GM19035 (cell line): ENCODE results near the gene CUBN.
"Not testable (repeated sequence)": the region's sequence is repeated elsewhere in the genome, so short reads cannot be mapped to it uniquely, and the experiment has no call there.

Experiments used
- ATAC-seq: cut with Tn5 transposase; IDR thresholded peaks from one replicate; pipeline ENCODE4 v1.9.1; 2021; ENCODE audit not compliant: unreplicated experiment

CUBN gene

DNA sequence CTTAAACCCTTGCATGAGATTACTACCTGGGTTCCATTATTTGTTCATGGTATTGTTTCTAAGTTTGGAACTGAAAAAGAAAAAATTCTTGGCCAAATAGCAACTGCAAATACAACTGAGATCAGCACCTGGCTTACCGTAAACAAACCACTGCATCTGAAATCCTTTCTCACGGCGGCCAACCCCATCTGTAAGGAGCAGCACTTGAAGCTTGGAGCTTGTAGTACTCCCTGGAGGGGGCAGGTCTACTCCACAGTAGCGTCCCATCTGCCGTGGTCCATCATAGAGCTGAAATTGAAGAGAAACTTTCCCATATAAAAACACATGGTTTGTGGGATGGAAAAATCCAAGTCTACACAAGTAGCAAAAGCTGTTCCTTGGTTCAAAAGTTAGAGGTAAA, 109.9 kb downstream of the CUBN start:
- no peak for ATAC-seq

DNA sequence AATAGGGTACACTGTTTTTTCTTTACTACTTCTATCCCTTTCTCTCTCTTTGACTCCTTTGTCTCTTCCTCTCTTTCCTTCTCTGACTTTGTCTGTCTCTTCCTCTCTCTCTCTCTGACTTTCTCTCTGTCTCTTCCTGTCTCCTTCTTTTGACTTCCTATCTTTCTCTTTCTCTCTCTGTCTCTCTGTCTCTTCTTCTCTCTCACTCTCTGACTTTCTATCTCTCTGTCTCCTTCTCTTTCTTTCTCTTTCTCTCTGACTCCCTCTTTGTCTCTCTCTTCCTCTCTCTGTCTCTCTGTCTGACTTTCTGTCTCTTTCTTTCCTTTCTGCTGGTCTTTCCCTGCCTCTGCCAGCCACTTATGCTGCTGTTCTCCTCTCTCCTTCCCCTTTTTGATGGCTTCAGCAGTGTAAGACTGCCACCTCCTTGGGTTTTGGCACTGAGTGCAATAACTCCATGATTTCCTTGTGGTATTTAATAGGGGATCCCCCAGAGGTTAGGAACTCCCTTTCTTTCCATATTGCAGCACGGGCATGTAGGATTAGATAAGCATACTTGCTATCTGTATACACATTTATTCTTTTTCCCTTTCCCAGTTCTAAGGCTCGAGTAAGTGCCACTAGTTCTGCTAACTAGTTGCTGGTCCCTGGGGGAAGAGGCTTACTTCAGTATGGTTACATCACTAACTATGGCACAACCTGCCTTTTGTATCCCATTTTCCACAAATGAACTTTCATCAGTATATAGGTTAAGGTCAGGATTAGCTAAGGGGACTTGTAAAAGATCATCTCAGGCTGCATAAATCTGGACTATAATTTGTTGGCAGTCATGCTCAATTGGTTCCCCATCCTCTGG, 116.3 kb downstream of the CUBN start:
- not testable (repeated sequence) for ATAC-seq

DNA sequence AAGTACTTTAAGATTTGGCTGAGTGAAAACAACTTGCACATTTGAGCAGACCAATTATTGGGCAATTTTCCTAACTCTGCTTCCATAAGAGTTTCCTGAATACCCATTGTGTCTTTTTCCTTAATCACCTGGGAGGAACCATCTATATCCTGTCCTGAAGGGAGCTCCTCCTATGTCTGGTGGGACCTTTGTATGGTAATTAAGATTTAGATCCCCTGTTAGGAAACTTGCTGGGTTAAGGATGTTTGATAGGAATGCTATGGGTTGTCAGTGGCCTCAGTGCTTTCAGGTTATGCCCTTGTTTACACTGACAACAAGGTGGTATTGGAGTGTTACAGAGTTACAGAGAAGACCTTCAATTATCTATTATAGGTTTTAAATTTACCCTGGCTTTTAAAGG, 116.9 kb downstream of the CUBN start:
- ATAC-seq = not testable (repeated sequence)

DNA sequence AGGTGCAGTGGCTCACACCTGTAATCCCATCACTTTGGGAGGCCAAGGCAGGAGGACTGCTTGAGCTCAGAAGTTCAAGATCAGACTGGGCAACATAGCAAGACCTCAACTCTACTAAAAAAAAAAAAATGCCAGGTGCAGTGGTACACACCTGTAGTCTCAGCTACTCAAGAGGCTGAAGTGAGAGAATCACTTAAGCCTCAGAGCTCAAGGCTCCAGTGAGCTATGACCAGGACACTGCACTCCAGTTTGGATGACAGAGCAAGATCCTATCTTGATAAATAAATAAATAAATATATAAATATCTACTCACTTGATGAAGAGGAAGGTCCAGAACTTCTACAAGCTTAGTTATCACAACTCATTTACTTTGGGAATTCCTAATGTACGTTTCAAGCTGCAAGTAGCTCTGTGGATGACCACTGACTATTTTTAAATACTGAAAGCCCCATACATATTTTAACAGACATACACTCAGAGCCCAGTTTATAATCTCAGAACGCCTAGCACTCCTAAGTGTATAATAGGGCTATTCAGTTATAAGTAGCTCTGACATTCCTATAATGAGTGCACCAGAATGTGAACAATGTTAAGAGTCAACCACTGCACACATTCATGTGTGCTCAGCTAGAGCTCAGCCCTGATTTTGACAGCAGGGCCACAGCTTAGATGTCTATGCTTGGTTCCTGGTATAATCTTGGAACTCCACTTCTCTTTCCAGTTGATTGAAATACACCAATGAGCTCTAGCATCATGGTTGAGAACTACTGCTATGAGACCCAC, 119.1 kb downstream of the CUBN start:
- no peak for ATAC-seq

DNA sequence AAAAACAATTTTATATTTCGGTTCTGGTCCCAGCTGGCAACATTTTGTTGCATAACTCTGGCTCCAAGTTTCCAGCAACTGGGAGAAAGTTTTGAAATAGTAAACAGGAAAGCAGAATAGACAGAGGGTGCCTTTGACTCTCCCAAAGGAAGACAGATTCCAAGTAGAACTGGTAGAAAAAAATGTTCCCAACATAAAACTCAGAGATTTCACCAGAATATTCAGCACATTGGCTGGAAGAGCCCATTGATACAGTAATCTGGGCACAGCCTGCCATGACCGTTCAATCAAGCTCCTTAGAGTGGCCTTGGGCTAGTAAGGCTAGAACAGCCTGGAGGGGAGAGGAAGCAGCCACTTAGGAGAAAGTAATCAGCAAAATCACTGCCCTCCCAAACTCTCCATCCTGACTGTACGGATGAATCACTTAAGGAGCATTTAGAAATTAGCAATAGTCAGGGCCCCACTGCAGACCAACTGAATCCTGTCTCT, 120.4 kb downstream of the CUBN start:
- ATAC-seq = no peak

DNA sequence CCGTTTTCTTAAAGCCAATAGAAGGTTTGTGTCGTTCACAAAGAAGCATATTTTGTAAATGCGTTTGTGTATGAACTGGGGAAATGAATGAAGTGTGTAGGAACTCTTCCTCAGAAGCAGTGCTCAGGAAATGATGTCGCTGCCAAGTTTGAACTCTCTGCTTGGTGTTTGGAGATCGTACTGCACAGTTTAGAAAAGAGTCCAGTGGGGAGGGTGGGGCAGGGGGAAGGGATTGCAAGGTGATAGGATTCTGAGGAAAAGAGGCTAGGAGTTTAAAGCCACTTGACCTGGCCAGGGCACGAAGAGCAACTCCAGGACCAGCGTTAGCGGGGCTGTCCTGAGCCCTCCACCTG, 122.2 kb downstream of the CUBN start:
- no peak for ATAC-seq

DNA sequence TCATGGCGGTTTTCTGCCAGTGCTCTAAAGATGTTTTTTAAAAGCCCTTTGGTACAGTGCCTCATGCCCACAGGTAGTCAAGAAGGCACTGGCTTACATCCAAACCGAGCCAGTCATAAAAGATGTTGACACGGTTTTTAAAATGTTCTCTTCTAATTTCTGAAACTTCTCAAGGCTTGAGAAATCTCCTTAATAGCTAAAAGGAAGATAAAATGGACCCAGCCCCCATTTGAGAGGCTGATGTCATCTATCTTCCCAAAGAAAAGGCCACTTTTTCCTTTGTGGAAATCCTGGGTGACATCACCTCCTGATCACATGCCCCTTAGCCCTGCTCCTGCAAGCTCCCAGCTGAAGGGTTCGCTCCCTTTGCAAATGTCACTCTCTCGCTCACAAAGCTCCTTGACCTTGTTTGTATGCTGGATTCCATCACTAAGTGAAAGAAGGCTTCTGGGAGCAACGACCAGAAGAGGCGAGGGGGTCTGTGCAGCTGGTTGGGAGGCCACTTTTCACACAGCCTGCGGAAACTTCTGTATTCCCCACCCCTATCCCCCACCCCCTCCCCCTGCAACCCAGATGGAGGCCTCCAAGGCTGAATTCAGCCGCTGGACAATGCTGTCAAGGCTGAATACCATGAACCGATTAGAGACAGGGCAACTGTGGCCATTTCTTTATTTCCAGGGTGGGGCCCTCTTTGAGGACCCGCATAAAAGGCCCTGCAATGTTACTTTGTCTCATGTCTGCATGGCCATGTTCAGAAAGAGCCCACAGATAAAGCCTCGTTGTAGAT, 122.8 kb downstream of the CUBN start:
- ATAC-seq = no peak

DNA sequence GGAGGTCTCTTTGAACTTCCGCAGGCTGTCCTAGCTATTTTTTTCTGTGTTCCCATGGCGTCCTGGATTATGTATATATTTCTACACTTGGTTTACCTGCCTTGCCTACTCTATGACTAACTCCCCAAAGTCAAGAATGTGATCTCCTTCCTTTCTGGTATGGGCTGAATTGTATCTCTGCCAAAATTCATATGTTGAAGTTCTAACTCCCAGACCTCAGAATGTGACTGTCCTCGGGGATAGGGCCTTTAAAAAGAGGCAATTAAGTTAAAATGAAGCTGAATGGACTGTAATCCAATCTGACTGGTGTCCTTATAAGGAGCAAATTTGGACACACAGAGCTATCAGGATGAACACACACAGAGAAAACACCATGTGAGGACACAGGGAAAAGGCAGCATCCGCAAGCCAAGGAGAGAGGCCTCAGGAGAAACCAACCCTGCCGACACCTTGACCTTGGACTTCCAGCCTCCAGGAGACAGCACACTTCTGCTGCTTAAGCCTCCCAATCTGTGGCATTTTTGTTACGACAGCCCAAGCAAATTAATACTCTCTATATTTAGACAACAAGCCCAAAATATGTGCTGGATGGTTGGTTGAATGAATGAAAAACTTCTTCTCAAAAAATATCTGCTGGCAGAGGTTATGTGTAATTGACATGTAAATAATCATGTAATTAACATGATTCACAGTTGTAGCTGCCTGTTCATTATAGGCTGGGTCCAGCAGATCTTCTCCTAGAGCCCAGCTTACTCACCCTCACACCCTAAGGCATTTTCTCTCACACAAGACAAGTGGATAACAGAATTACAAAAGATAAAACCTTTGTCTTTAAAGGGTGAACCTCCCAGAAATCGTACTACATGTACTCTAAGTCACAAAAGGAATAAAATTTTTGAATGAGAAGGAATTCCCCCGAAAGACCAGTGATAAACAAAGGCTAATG, 123.7 kb downstream of the CUBN start:
- no peak for ATAC-seq

DNA sequence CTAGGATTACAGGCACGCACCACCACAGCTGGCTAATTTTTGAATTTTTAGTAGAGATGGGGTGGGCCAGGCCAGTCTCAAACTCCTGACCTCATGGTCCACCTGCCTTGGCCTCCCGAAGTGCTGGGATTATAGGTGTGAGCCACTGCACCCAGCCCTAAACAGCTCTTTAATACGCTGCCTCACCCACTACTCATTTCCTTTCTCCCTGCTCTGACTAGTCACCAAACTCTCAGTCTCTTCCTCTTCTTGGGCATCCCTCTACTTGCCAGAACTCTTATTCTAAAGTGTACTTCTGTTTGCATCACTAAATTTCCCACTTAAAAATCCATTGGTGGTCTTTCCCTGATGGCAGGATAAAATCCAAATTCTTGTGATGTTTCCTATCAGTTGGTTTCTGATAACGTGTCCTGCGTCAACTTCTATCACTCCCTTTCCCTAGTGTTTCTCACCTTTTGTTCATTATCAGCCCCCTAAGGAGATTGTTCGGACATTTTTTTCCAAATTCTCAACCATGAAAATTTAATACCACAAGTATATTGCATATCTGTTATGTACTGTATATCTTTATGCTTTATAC, 124.7 kb downstream of the CUBN start:
- no peak for ATAC-seq

DNA sequence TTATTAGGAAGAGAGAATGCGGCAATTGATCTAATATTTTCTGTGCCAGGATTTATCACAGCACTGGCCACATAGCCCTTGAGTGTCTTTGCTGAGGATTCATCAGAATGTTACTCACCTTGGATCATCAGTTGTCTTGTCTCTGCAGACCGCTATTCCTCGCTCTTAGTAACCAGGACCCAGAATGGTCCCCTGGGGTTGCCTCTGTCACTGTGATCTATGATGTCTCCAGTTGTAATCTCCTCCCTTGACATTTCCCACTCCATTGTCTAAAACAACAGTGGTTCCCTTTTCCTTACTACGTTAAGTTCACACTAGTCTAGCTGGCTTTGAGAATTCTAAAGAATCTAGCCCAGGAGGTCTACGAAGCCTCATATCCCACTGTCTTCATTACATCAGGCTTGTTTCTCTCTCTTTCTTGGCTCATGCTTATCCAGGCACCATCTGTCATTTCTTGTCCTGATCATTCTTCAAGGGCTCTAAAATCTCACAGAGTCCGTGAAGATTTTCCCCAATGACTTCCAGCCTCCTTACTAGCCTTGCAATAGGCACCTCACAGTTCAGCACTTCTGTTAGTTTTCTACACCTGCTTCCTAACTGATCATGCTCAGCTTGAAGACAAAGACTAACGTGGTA, 125.8 kb downstream of the CUBN start:
- no peak for ATAC-seq

DNA sequence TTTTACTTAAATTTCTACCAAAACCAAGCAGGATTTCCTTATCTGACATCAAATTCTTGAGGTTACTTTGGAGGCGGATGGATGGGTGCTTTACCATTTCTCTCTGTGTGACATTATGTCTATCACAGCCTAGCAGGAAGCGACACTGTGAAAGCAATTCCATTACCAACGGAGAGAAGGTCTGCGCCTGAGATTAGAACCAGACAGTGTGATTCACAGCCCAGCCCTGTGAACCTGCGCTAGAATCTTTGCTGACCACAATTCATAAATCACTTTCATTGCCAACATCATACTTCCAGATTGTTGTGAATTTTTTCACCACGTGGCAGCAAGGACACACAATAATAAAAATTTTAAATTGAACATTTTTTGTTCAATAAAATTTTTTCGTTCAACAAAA, 126.5 kb downstream of the CUBN start:
- no peak for ATAC-seq

DNA sequence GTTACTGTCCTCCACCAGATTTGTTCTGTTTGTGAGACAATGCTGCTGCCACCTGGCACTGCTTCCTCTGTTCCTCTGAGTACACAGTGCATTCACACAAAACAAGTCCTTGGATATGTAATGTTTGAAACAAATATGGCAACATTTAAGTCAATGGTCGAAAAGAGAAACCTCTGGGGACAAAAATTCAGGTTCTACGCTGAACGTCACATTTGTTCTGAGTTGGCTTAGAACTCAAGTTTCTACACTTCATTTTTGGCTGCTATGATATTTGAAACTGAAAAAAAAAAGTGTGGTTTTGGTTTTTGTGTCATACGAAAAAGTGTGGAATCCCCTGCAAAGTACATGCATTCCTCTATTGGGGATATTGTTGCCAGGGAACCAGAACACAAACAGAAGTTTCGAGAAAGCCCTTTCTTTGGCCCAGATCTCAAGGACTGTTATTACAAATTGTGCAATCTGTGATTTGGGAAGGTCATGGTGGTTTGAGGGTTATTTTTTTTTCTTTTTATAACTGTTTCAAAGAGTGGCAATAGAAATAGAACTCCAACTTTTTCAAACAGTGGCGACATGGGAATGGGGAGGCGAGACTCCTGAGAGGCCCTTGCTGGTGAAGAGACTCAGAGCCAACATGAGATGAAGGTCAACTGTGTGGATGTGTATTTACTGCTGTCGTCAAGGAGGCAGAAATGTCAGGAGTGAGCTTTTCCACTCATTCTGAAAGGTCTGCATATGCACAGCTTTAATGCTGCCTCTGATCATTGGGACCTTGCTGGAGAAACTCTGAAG, 127.5 kb downstream of the CUBN start:
- ATAC-seq = peak; percentile 69

DNA sequence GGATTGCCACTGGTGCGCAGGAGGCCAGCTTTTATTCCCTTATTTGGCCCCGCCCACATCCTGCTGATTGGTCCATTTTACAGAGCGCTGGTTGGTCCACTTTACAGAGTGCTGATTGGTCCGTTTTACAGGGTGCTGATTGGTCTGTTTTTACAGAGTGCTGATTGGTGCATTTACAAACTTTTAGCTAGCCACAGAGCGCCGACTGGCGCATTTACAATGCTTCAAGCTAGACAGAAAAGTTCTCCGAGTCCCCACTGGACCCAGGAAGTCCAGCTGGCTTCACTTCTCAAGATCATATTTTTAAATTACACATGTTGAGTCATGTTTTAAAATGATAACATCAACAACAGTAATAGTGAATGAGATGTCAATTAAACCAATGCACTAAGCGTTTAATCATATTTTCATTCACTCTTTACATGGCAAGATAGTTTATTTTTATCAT, 128.3 kb downstream of the CUBN start:
- ATAC-seq = no peak

DNA sequence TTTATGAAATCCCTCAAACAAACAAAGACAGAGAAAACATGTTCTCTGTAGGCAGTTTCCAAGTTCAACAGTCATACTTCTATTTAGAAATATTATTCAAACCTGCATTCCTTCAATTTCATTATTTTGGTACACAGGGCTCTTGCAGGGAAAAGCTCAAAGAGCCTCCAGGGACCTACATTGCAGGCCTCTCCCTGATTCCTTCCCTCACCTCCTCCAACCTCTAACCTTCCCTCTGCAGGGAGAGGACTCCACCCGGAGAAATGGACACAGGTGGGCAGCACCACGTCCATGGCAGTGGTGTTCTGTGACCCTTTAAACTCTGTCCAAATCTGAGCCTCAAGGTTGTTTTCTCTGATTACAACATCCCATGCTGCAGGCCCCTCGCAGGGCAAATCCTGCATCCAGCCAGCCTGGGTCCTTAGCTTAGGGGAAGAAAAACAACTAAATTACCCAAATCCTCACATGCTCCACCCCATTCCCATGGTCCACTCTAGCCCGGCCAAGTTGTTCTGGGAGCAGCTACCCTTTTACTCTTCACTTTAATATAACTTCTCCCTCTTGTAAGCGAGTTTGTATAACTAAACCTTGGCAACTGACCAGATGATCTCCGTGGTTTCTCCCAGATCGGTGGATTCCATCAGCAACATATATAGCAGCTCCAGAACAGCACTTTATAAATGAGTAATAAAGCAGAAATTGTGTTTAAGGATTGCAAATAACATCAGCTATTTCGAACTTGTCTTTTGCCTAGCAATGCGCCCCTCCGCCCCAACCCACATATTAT, 129.8 kb downstream of the CUBN start:
- ATAC-seq = no peak

DNA sequence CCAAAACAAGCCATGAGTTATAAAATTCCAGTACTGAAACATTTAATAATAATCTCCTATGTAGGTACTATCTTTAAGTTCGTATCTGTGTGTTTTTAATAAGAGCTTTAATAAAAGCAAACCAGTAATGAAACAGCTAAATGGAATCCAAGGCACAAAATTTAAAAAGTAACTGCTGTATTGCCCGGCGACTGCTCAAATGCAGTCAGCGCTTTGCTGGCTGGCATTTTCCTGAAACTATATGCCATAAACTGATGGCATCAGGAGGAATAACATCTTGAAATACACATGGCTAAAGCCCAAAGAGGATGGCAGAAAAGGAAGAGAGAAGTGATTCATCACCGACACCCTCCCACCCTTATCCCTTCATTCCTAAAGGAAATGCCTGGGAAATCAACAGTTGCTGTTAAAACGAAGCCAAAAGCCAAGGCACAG, 133.1 kb downstream of the CUBN start:
- no peak for ATAC-seq

DNA sequence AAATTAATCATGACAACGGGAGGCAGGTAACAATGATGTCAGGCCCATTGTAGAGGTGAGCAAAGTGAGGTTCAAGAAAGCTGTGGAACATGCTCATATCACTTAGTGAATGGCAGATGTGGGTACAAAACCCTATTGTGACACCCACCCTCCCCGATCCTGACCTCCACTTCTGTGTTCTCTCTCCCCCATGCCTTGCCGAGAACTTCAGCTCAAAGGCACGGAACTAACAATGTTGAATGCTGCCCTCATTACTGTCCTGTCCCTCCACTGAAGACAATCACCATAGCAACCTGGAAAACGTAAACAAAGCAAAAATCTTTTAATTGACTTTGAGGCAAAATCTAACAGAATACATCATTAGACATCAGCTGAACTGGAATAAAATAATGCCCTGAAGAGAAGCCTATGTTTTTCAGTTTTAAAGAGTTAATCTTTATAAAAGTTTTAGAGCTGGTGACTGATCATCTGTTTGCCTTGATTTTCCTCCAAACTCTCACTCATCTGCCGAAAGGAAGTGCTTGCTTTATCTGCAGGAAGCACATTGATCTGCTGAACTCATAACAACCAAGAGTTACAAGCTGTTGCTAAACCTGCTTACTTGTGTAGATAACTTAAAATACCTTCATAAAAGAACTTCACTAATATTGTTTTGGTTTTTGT, 133.6 kb downstream of the CUBN start:
- no peak for ATAC-seq

DNA sequence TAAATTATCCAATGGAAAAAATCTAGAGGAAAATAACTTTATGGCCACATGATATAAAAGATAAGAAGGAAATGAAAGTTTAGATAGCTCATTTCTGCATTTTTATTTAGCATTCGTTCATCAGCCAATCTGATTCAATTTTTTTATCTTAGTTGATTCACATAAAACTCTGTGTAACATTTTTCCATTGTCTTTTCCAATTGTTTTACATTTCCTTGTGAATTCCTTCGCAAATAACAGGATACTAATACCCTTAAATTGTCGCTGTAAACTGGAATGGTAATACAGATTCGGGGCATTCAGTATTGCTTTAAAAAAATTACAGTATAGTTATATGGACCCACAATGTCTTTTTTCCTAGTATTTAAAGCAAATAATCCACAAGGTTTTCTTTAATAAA, 136.4 kb downstream of the CUBN start:
- no peak for ATAC-seq
